Hippocampal formation (tissue), 2 donors: ENCODE data around the gene ELOA.
"Not testable (repeated sequence)": the region's sequence is repeated elsewhere in the genome, so short reads cannot be mapped to it uniquely, and the experiment has no call there.

ENCODE experiments used
- DNase-seq, 2 donors: peaks; one replicate each; lab custom pipeline; 2025; lab: John Stamatoyannopoulos, UW

Gene ELOA

GRCh38 chr1:23743287-23744152 is at the start of gene ELOA:
ELOA (plus strand) TSS chr1:23743471; CDS start chr1:23743504, 33 bp downstream.
- peak; percentile 34 to 51 for DNase-seq

- DNase-seq = no peak
Measured at GRCh38 chr1:23693599-23693998, 49.7 kb upstream of the ELOA start.

- DNase-seq = no peak
Measured at GRCh38 chr1:23694371-23694770, 48.9 kb upstream of the ELOA start.

- DNase-seq = no peak
Measured at GRCh38 chr1:23695667-23696066, 47.6 kb upstream of the ELOA start.

GRCh38 chr1:23696335-23696989 is 46.8 kb upstream of the ELOA start:
- DNase-seq = no peak

- no peak for DNase-seq
Measured at GRCh38 chr1:23698466-23698865, 44.8 kb upstream of the ELOA start.

GRCh38 chr1:23699280-23700179 is 43.7 kb upstream of the ELOA start:
- no peak for DNase-seq

- no peak for DNase-seq
Measured at GRCh38 chr1:23701310-23701709, 42.0 kb upstream of the ELOA start.

- no peak for DNase-seq
Measured at GRCh38 chr1:23701996-23702395, 41.3 kb upstream of the ELOA start.

GRCh38 chr1:23704834-23705495 is 38.3 kb upstream of the ELOA start:
- no peak for DNase-seq

GRCh38 chr1:23709229-23709628 is 34.0 kb upstream of the ELOA start:
- DNase-seq = no peak

- DNase-seq = no peak
Measured at GRCh38 chr1:23718482-23718881, 24.8 kb upstream of the ELOA start.

GRCh38 chr1:23719162-23719820 is 24.0 kb upstream of the ELOA start:
- DNase-seq = no peak

- no peak for DNase-seq
Measured at GRCh38 chr1:23720256-23720995, 22.8 kb upstream of the ELOA start.

- DNase-seq = no peak
Measured at GRCh38 chr1:23722652-23723051, 20.6 kb upstream of the ELOA start.

- DNase-seq = no peak
Measured at GRCh38 chr1:23726686-23727085, 16.6 kb upstream of the ELOA start.

GRCh38 chr1:23727362-23727811 is 15.9 kb upstream of the ELOA start:
- DNase-seq = peak in 1 of 2 donors; percentile 26

GRCh38 chr1:23732363-23733224 is 10.7 kb upstream of the ELOA start:
- DNase-seq = no peak

GRCh38 chr1:23733281-23733680 is 10.0 kb upstream of the ELOA start:
- DNase-seq = not testable (repeated sequence)
